Activated CD4-positive, alpha-beta T cell treated with anti-CD3 and anti-CD28 coated beads, Interleukin-2, amount 50 U/mL, for 4 hours (primary cell): Measurements from ENCODE around the gene MINDY4B.

Source experiments
- DNase-seq, 2 experiments: peaks; one replicate each; pipeline ENCODE4 v3.0.0-alpha.2; 2020

The MINDY4B gene

DNA sequence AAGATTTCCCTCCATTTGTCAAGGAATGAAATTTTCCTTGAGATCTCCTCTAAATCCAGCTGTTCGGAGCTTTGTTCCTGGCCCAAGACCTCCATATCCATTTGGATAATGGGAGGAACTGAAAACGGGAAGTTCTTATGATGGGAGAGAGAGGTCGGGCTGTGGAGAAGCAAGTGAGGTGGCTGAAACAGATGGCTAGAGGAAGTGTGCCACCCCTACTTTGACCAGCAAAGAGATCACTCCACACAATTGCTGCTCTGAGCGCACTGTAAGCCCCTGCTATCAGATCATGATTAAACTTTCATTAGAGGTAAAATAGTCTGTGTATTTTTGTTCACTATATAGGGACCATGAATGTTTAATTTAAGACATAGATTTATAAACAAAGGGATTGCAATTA, at the start of gene MINDY4B:
TSS of gene MINDY4B (minus strand) at position 101 of the 400 bp plus-strand sequence. CDS start at position 101, 0 bp downstream.
- no peak for DNase-seq

DNA sequence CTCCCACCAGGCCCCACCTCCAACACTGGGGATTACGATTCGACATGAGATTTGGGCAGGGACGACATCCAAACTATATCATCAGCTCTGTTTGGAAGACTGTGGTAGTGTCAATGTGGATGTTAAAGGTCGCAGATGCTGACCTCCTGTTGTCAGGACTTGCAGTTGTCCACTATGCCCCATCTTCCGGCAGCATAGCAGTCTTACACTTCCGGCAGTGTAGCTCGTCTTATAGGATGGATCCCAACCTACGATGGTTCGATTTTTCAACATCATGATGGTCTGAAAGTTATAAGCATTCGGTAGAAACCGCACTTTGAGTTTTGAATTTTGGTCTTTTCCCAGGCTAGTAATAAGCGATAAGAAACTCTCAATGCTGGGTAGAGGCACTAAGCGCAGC, 46.7 kb upstream of the MINDY4B start:
- DNase-seq: no peak

DNA sequence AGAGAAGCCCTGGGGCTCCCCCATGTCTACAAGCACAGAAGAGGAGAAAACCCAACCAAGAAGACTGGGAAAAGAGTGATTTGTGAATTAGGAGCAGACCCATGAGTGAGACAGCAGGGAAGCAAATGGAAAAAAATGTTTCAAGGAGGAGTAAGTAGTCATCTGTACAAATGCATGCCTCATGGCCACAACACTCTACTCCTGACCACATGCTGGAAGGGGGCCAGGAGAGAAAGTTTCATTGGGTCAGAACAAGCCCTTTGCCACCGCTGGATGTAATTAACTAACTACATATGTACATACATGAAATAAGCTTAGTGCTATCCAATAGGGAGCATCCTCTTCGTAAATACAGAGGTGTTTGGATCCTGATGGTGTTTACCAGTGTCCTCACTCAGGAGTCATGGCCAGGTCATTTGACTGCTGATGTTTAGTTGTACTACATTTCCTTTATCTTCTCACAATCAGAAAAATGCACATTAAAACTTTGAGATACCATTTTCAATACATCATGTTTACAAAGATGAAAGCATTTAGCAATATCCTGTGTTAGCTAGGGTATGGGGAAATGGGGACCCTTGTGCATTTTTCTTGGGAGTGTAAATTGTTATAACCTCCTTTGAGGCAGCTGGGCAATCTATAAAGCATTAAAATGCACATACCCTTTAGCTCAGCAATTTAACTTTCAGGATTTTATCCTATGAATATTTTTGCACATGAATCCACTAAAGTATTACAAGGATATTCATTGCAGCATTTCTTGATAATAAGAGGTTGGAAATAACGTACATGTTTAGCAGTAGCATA, 40.2 kb upstream of the MINDY4B start:
- no peak for DNase-seq

DNA sequence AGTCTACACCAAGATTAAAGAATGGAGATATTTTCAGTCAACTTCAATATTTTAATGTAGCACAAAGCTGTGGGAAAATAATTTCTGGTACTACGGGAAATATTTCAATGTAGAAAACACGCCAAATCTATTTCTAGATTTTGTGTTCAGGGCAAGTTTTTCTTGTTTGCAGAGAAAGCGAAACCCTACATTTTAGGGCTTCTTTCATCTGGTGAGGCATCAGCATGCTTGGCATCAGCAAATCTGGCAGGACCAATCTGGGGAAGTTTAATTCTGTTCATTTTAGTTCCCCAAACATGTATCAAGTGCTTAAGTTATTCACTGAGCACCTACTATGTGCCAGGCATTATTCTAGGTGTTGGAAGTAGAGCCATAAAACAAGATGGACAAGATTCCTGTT, 37.0 kb upstream of the MINDY4B start:
- no peak for DNase-seq

DNA sequence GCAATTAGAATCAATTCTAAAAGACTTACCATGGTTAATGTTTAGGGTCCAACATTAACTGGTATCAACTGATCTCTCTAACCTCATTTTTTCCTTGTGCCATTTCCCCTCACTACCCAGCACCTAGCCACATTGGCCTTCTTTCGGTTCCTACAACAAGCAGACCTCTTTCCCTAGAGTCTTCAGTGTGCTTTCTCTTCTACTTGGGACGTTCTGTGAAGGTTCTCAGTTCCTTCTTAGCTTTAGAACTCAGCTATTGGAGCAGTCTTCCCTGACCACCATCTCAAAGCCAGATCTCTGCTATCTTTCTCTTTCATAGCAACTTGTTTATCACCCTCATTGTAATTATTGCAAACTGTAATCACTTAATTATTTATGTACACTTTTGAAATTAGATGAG, 31.5 kb upstream of the MINDY4B start:
- no peak for DNase-seq

DNA sequence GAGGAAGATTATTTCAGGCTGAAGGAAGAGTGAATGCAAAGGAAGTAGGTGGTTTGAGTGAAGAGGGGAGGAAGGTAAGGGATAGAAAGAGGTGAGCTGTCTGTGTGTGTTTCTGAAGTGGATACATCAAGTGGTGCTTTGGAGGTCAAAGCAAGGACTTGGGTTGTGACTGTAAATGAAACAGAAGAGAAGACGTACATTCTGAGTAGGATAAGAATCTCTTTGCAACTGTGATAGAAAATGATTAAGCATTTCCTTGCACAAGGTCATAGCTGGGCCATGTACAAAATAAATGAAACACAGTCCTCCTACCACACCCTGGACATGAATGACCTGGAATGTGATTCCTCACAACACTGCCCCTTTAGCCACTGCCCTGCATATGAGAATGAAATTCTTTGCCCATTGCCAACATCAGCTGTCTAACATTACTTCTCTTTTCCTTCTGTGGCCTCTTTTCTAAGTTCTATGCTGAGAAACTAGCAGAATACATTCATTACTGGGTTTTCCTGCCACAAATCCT, 28.3 kb upstream of the MINDY4B start:
- no peak for DNase-seq

DNA sequence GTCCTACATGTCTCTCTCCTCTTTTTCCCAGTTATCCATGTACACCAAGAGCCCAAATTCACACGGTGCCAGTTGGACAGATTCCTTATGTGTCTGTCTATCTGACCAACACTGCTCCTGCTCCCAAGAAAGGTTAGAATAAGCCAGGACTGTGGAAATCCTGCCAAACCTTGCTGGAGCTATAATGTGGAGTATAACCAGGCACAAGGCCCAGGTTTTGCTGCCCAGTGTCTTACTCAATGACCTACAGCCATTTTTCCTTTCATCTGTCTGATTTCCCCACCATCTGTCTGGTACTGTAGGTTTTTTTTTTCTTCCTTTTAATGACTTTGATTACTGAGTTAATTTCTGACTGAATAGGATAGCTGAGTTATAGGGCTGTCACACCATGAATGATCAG, 26.5 kb upstream of the MINDY4B start:
- DNase-seq: no peak

DNA sequence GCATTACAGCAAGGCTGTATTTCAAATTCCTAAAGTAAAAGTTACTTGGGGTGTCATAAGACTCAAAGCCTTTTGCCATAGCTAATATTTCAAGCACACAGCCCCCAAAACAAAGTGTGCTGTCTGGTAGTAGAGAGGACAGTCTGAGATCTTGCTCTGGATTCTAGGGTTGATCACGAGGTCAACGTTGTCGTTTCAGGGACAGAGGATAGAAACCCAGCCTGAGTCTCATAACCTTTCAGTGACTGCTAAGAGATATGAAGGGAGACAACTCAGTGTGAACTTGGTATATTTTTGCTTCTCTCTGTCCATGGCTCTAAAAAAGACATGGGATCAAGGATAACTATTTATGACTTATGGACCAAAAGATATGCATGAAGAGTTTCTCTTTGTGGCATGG, 25.6 kb upstream of the MINDY4B start:
- DNase-seq: no peak

DNA sequence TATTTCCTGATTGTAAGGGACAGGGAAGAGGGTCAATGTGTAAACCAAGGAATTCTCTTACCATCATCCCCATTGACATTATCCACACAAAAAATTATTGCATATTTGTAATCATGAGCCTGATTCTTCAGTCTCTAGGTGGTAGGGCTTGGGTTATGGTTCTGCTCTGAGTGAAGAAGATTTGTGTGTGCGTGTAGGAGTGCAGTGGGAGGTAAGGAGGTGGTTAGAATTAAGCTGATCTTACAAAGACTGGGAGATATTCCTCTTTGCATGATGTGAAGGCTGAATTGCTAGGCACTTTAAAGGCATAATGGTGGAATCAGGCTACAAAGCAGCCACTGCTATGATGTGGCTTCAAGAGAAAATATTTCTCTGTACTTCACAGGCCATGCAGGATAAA, 23.0 kb upstream of the MINDY4B start:
- no peak for DNase-seq

DNA sequence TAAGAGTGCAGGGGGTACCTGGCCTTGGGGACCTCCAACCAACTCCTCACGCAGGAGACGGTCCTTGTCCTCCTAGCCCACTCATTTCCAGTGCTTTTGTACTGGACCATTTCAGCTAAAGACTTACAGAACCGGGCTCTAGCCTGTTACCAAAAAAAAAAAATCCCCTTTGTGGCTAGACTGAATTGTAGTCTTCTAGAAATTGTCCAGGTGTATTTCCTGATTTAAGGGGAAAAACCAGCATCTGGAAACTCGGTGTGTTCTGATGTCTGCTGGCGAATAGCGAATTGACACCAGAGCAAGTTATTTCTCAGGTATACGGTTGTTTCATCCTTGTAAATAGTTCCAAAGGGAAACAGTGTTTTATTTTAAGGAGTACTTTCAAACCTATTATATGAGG, 21.1 kb upstream of the MINDY4B start:
- no peak for DNase-seq

DNA sequence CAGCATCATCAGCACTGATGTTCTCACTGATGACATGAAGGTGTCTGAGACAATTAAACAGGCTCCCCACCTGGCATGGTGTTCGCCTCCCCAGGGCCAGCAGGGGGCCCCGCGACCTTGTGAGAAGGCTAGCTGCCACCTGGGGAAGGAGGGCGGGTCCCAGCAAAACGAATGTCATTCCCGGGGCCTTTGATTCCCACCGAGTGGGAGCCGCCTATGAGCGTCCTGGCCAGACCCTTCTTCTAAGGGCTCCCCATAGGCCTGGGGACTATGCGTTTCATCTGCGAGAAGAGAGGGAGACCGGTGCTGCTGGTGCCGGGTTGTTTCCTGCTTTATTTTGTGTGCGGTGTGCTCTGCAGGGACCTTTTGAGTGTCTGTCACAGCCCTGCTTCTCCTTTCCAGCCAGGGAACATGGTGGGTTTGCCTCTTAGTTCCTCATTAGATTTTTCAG, 20.5 kb upstream of the MINDY4B start:
- peak; percentile 18 to 26 for DNase-seq

DNA sequence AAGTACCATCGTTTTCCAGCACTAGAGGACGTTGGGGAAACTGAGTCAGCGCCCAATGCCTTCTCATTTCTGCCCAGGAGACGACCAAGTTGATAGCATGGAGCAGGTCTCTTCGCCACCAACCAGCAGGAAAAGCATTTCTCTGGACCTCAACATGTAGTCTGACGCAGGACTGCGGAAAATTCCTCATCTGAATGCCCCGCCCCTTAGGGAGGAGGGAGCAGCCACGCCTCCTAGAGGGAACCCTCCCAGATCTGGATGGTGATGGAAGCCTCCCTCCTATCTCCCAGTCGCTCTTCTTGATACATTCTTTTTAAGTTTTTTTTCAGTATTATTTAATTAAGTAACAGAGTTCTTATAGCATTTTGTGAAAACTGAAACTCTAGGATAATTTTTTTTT, 17.4 kb upstream of the MINDY4B start:
- no peak for DNase-seq

DNA sequence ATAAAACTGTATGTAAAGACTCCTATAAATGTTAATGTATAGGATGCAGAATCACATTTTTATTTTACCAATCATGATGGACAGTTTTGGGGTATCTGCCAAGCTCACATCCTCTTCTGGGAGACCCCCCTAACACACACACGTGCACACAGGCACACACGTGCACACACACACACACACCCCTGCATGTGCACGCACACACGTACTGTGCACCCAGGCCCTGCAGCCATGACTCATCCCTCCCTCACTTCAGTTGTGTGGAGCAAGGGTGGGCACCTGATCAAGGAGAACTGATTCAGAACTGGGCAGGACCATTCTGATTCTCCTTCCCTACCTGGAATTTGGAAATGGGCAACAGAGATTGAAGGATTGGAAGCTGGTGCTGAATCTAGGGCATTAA, 16.0 kb upstream of the MINDY4B start:
- DNase-seq: no peak

DNA sequence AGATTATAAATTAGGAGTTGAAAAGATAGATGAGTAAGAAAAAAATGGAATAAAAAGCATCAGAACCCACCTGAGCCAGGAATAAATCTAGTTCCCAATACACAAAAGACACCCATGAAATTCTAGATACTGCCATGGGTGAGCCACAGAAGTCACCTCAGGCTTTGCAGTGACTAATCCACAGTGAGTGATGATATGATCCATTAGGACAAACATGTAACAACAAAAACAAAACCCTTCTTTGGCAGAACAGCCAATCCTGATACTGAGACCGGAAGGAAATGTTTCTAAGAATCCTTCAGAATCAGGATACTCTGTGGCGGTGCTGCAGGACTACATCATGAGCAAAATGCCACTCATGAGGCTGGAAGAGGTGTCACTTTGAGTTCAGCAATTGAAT, 15.0 kb upstream of the MINDY4B start:
- DNase-seq: no peak

DNA sequence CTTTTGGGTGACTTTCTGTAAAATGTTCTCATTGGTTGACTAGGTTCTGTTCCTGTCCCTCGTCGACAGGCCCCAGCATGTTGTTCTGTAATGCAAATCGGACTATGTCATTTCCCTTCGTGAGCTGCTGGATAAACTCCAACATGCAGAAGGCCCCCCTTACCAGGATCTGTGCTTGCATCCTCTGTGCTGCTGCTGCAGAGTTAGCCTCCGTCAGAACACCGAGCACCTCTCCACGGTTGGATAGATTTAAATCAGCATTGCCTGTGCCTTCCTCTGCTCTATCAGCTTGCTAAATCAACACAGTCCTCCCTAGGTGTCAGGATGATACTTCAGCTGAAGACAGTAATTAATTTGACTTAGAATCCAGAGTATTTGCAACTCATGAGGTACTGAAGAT, 12.7 kb upstream of the MINDY4B start:
- no peak for DNase-seq

DNA sequence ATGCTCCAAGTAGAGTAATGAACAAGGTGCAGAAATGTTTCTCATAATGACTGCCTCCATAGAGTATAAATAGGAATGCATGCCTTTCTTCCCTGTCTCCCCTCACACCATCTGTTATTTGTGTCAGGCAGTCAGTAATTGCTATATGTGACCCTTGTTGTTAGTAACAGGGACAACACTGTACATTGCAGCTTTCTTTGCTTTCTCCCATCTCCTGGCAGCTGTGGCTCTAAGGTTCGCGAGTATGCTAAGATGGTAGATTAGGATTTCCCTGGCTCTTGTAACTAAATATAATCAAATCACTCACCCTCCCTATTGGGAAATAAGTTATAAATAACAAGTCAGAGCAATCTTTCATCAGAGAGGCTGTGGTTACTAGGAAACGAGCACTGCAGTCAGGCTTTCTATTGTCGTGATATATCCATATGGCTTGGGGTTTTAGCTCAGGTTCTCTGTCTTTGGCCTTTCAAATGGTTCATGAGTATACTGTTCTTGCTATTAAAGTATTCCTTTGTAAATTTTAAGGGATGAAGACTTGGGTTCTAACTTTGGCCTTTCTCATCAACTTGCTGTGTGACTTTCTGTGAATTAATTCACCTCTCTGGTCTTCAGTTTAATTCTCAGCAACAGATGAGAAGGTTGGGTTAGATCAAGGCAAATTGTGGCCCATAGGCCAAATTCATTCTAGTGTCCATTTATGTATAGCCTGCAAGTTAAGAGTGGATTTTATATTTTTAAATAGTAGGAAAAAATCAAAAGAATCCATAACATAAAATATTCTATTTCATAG, 8.1 kb upstream of the MINDY4B start:
- no peak for DNase-seq

DNA sequence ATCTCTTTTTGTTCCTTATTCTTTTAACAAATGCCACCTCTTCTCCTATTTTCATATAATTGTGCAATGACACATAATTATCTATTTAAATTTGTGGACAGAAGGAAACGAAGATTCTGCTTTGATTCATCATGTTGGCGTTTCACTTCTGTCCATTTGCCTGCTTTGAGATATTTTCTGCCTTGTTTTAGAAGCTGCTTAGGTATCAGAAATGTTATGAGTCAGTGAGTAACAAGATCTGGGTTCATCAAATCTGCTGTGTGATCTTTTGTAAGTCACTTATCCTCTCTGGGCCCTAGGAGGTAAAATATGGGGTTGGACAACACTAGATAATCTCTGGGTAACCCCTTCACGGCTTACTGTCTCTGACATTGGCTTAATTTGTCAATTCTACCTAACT, 7.3 kb upstream of the MINDY4B start:
- DNase-seq: no peak

DNA sequence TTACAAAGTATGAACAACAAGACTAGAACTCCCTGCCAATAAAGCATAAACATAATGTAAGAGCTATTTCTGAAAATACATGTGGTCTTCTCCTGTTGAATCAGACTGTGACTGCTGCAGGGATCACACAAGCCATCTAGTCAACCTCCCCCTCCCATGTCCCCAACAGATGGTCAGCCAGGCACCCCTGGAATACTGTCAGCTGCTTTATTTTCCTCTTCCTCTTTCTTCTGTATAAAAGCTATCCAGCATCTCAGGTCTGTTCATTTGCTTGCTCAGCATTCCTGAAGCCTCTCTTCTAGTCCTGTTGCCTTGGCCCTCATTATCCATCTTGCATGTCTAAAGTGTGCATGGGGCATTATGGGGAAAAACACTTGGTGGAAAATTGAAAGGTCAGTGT, 6.5 kb upstream of the MINDY4B start:
- no peak for DNase-seq

DNA sequence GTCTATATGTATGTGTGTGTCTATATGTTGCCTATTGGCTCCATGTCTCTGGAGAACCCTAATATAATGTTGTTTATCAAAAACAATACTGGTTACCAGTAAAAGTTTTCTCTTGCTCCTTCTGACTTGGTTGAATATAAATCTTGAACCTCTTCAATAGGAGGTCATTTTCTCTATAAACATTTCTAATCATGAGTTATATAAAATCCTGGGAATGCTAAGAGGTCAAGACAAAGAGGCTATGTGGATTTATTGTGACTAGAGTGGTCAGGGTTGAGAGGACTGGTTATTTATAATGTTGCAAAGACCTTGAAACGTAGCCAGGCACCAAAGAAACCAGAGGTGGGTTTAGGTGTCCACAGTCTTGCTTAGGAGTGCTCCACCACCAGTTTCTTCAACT, 1.2 kb upstream of the MINDY4B start:
- DNase-seq: no peak

DNA sequence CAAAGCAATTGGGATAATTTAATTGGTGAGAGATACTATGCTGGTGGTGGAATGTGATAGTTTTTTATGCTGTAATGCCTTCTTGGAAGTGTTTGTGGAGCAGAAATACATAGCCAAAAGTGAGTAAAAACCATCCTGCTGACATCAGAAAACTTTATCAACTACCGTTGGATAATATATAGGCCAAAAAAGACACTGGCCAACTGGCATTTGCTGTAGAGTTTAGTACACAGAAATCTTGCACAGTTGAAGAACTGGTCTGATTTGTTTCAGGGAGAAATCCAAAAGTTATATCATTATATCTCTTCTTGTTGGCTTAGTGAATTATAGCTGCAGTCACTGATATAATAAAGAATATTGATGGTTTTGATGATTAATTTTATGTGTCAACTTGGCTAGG, 507 bp upstream of the MINDY4B start:
- DNase-seq: no peak

DNA sequence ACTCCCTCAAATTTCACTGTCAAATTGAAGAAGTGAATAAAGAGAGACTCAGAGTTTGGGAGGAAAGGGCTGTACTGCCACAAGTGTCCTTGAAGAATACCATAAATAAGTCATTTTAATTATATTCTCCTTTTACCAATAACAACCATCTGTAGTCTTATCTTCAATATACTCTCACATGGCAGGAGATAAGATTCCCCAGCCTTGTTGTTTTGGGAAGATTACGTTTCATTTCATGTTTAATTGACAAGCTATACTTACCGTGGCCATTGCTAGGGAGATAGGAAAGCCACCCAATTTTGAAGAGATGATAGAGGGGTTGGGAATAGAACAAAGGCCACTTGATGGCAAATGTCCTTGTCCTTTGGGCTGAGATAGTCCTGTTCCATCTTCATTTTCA, 2.3 kb downstream of the MINDY4B start:
- no peak for DNase-seq

DNA sequence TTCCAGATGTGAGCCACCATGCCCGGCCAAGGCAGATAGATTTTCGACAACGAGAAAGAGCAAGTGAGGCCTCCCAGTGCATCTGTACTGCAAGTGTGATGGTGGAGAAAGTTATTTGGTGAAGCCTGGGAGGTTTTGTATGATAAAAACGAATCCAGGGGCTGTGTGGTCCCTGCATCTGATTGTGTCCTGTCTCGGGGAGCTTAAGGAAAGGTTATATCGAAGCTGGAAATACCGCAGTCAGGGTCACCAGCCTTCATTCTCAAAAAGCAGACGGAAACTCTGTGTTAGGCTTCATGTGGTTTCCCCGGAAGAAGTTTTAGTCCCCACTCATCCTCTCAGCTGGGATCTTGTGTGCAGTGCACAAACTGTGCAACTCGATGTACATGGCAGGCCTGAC, 3.4 kb downstream of the MINDY4B start:
- DNase-seq: no peak

DNA sequence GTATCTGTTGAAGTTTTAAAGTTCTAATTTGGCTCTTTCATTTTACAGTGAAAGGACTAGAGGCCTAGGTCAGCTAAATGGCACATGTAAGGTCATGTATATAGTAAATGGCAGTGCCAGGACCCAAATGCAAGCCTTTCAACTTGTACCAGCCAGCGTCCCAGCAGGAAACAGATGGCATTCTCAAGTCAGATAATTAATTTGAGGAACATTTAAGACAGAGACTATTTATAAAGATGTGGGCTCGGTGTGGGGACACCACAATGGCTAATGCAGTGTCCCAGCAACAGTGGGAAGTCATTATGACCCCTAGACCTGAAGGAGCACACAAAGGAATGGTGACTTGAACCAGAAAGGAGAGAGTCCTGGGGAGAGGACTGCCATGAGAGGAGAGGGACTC, 6.1 kb downstream of the MINDY4B start:
- DNase-seq: no peak
